Pancreas (tissue), 10 donors: Measurements from ENCODE around the gene CLVS2. TPM values are rescaled to one million over a fixed set of nuclear protein-coding genes. Genes with fewer than 3 reads are reported as not detected.

ENCODE experiments used
- ATAC-seq, 4 donors: fragments of 200-7000 bp; cut with Tn5 transposase; one replicate each; pipeline versions ENCODE4 v1.8.0 to v1.9.1; 2020; ENCODE audit warnings: mild to moderate bottlenecking in 4 of 4, moderate library complexity in 4 of 4
- DNase-seq, 6 donors: peaks; one replicate each; pipeline ENCODE4 v3.0.0-alpha.2; 2020
- FAIRE-seq: peaks from 2 replicates; lab custom pipeline; 2012; peaks lifted over from hg19 to GRCh38; lab: Jason Lieb, UNC
- H3K27ac ChIP-seq, 4 donors: fragments of 200-600 bp; sonication (generic); 1 replicate in 3 of 4; 2 replicates in 1 of 4; pipeline versions ENCODE4 v1.5.0 to v1.8.0; 2020
- H3K27me3 ChIP-seq, 4 donors: fragments of 200-600 bp; one replicate each; pipeline ENCODE4 v1.8.0; 2021
- H3K36me3 ChIP-seq, 3 donors: fragments of 200-600 bp; sonication (generic) in 1 of 3; one replicate each; pipeline versions ENCODE4 v1.5.0 to v1.8.0; 2020 to 2021
- H3K4me1 ChIP-seq, 3 donors: fragments of 200-600 bp; one replicate each; pipeline ENCODE4 v1.8.0; 2021
- H3K4me3 ChIP-seq, 4 donors: fragments of 200-600 bp; sonication (generic) in 2 of 4; one replicate each; pipeline versions ENCODE4 v1.5.0 to v1.8.0; 2020 to 2021
- H3K9me3 ChIP-seq, 4 donors: fragments of 200-600 bp; one replicate each; pipeline ENCODE4 v1.8.0; 2021
- CTCF ChIP-seq, 4 donors: fragments of 200-600 bp; sonication (generic) in 3 of 4; IDR thresholded peaks; one replicate each; pipeline versions ENCODE4 v1.5.0 to v1.8.0; 2021; ENCODE audit warnings: antibody characterized with exemption in 4 of 4
- WGBS, 2 donors: extraction: QIAGEN DNeasy Blood & Tissue Kit; methylation state at CpG; one replicate each; pipeline ENCODE4 v1.1.7; 2013; 5-methylcytosine and 5-hydroxymethylcytosine counted together
- intact Hi-C, 3 donors: fragments of 100-400 bp; cut with DNase I; formaldehyde crosslinking; loops; one replicate each; pipeline versions ENCODE4 v1.11.1 to v1.14.2; 2022
- polyA plus RNA-seq, 2 donors: library from polyadenylated mRNA; stranded (reverse); fragments of 200-250 nt; gene quantifications; one replicate each; pipeline ENCODE4 v1.2.3, GENCODE V29; 2013
- total RNA-seq, 6 donors: library from RNA; stranded (reverse); fragmentation: NEBNext Ultra II Directional in 4 of 6; extraction: Animal tissue kit (Norgen Biotek cat#: 25700) in 4 of 6; gene quantifications; one replicate each; pipeline versions ENCODE4 v1.2.1 to v1.2.4, GENCODE V29; 2021 to 2023
- donor health status: healthy with polysubstance abuse.
- donor health status: DM: no; HTN: no; CAD: no; lungs with moderate emphysema.
- donor health status: DM: no; HTN: no; CAD: no.
- donor health status: control.
- donor health status: control.
- donor health status: Bipolar disorder and iron deficiency.
- donor health status: DM: yes; HTN: yes; CAD: no.
- donor health status: DM: no; HTN: no; CAD: no.
- donor health status: DM: no; HTN: no; CAD: no.
- donor health status: DM: yes; HTN: yes; CAD: no.

CLVS2 gene
- total and polyA plus RNA-seq, 8 donors = under 0.01 to 0.06 (median 0.03) TPM; not detected in 4

GRCh38 chr6:123017104-123017682 is 21.2 kb downstream of the CLVS2 start:
- ATAC-seq = no peak
- Histone ChIP-seq H3K27me3 (no peaks in the 10 kb centered on the region), H3K4me3 (no peak overlapping the region), H3K9me3 (no peaks in the 10 kb centered on the region), H3K4me1 (no peaks in the 10 kb centered on the region), H3K36me3 (no peaks in the 10 kb centered on the region), H3K27ac (no peak overlapping the region)
- TF ChIP-seq CTCF (IDR thresholded peaks at IDR 0.05) = no peak
- no peak for DNase-seq
- 46 to 47% methylated on average over 5 of the region's 5 CpGs for WGBS, 2 donors
- no peak for FAIRE-seq
- intact Hi-C loops = no loop called here

GRCh38 chr6:123022975-123023374 is 26.9 kb downstream of the CLVS2 start:
- H3K9me3 ChIP-seq = no peaks in the 10 kb centered on the region
- WGBS, 2 donors = 0 to 13% methylated on average over 1 of the region's 1 CpG
- DNase-seq = no peak
- no peak overlapping the region for H3K4me3 ChIP-seq
- no peak for ATAC-seq
- no peaks in the 10 kb centered on the region for H3K27me3 ChIP-seq
- no peak overlapping the region for H3K27ac ChIP-seq
- no peak for FAIRE-seq
- no peaks in the 10 kb centered on the region for H3K36me3 ChIP-seq
- no peaks in the 10 kb centered on the region for H3K4me1 ChIP-seq
- TF ChIP-seq CTCF (IDR thresholded peaks at IDR 0.05) = no peak
- intact Hi-C loops = no loop called here

GRCh38 chr6:123024976-123025375 is 28.9 kb downstream of the CLVS2 start:
- FAIRE-seq = no peak
- no peak overlapping the region for H3K27ac ChIP-seq
- no peaks in the 10 kb centered on the region for H3K27me3 ChIP-seq
- WGBS, 2 donors = 57 to 66% methylated on average over 5 of the region's 5 CpGs
- no peak for TF ChIP-seq CTCF (IDR thresholded peaks at IDR 0.05)
- intact Hi-C loops = no loop called here
- H3K36me3 ChIP-seq = no peaks in the 10 kb centered on the region
- H3K4me3 ChIP-seq = no peak overlapping the region
- no peak for ATAC-seq
- no peaks in the 10 kb centered on the region for H3K9me3 ChIP-seq
- DNase-seq = no peak
- no peaks in the 10 kb centered on the region for H3K4me1 ChIP-seq

- H3K27me3 ChIP-seq = no peaks in the 10 kb centered on the region
- no peak for ATAC-seq
Measured at GRCh38 chr6:123027408-123027807, 31.4 kb downstream of the CLVS2 start.

More at GRCh38 chr6:123027408-123027807, 31.4 kb downstream of the CLVS2 start:
- FAIRE-seq (no peak), DNase-seq (no peak)
- no peak for TF ChIP-seq CTCF (IDR thresholded peaks at IDR 0.05)
- Histone ChIP-seq H3K36me3 (no peaks in the 10 kb centered on the region), H3K4me3 (no peak overlapping the region), H3K4me1 (no peaks in the 10 kb centered on the region), H3K27ac (no peak overlapping the region), H3K9me3 (no peaks in the 10 kb centered on the region)
- WGBS, 2 donors = 68 to 79% methylated on average over 2 of the region's 2 CpGs
- intact Hi-C loops = no loop called here
